ENCODE results near the gene AOPEP. TPM values are rescaled to one million over a fixed set of nuclear protein-coding genes. Genes with fewer than 3 reads are reported as not detected.

Gene AOPEP
- total and polyA plus RNA-seq, 9 of the 15 experiments (the other 6 are each of a cell fraction or from before 2014, with no cell fraction given): 4.5 to 19.3 (median 13.5) TPM

DNA sequence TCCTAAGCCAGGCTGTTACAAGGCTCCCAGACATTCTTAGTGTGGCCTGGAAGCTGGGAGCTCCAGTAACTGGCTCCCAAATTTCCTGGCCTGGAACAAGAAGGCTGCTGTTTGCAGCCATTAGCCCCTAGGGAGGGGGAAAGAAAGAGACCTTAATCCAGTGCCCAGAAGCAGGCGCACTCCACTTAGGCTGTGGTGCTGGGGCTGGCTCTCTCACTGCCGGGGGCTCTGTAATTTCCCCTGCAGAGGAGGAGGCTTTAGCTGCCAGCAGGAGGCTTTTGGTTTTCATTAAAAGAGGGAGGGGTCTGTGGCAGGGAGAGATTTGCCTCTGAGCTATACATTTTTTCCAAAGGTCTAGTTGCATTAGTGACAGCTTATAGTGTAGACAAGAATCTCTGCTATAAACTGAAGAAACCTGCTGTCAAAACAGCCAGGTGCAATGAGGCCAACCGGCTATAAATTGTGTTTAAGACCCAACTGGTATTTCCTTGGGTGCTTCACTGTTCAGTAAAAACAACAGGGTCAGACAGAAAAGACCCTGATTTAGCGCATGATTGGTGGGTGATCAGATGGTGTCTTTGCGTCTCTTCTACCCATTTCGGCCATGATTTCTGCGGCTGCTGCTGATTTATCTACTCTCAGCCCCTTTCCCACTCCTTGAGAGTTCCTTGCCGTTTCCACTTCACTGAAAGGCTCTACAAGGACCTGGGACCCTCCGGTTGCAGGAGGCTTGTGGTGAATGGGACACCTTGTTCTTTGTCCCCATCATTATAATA is 254.6 kb downstream of the AOPEP start:
- Histone ChIP-seq H3K4me1 (replicated peaks in 1 of 2; ENCODE audit: control insufficient read depth in 2 of 2, insufficient read depth in 2 of 2, low read length in 2 of 2) (peaks cover 0 to 6% of the 10 kb centered on the region in 2 experiments; a peak in 3 of 5 replicates), H3K9me1 (ENCODE audit: control insufficient read depth, insufficient read depth, low read length) (peaks cover 5% of the 10 kb centered on the region), H3K4me2 (ENCODE audit: insufficient read depth, low read length) (no peak overlapping the region), H3K27ac (ENCODE audit: extremely low read depth, low read depth, low read length) (no peak overlapping the region), H3K9ac (ENCODE audit: insufficient read depth in 1 of 2, low read depth in 2 of 2, low read length in 2 of 2) (no peak overlapping the region), H3K27me3 (ENCODE audit: control insufficient read depth in 2 of 2, insufficient read depth in 2 of 2, low read length in 2 of 2) (no peaks in the 10 kb centered on the region), H2AFZ (ENCODE audit: low read depth, low read length) (no peak overlapping the region), H3K79me2 (ENCODE audit: control insufficient read depth, insufficient read depth, low read length) (no peaks in the 10 kb centered on the region), H4K20me1 (replicated peaks; ENCODE audit: control insufficient read depth, insufficient read depth, low read length) (no peaks in the 10 kb centered on the region), H3K9me3 (replicated peaks; ENCODE audit: control insufficient read depth, insufficient read depth, low read depth, low read length) (no peaks in the 10 kb centered on the region), H3K4me3 (no peak overlapping the region), H3K36me3 (ENCODE audit: control insufficient read depth, insufficient read depth, low read length) (no peaks in the 10 kb centered on the region)
- TF ChIP-seq SAFB (IDR thresholded peaks at IDR 0.05; ENCODE audit: borderline replicate concordance, low read depth, low read length) (no peak), MIER1 (IDR thresholded peaks at IDR 0.05; ENCODE audit: low read depth) (no peak), ZNF121 (CRISPR knock-in tag; conservative IDR thresholded peaks at IDR 0.05) (no peak), BCL6 (CRISPR knock-in tag; IDR thresholded peaks at IDR 0.05) (no peak), RBBP5 (IDR thresholded peaks at IDR 0.05; ENCODE audit: borderline replicate concordance, insufficient read depth, low read length, poor library complexity, severe bottlenecking) (no peak), ARID2 (IDR thresholded peaks at IDR 0.05) (no peak)
- no TSS peak for BruUV-seq (replicated peaks)
- CTCF ChIA-PET (ENCODE audit: low intra/inter-chr PET ratio): no interaction called here
- in situ Hi-C loops (cut with MboI) (no loop called here), intact Hi-C loops (cut with micrococcal nuclease) (no loop called here)
- WGBS (ENCODE audit: insufficient coverage, low coverage, missing lambda C conversion rate): 68% methylated on average over 7 of the region's 9 CpGs
- no peak for DNase-seq (ENCODE audit: extremely low read depth in 1 of 4, low spot score in 3 of 4)
- POLR2A ChIA-PET: interaction anchor here (1.5 kb wide), 1 partner anchor 22 kb away, joined by 3 read pairs; no protein-coding TSS in a partner anchor
- no peak for ATAC-seq
- FAIRE-seq: no peak

Measured in K562 (cell line).